A673 (cell line): Measurements from ENCODE around the gene CCR4. TPM values are rescaled to one million over a fixed set of nuclear protein-coding genes. Genes with fewer than 3 reads are reported as not detected.

Experiments
- BruUV-seq: library from RNA; stranded (reverse); fragments of 400-500 nt; replicated peaks from 2 replicates; lab custom pipeline; 2021; lab: Mats Ljungman, UMichigan
- CTCF ChIA-PET: fragments of 300-600 bp; sonication (Branson Sonifier 250); formaldehyde crosslinking; loops from one replicate; lab custom pipeline; 2022; ENCODE audit warnings: antibody characterized with exemption; lab: Charles Lee
- POLR2A ChIA-PET: fragments of 300-600 bp; sonication (Branson Sonifier 250); formaldehyde crosslinking; loops from one replicate; lab custom pipeline; 2022; ENCODE audit warnings: antibody characterized with exemption; ENCODE audit not compliant: low non-redundant PET; lab: Charles Lee
- DNase-seq: peaks from one replicate; pipeline ENCODE4 v3.0.0-alpha.2; 2015; ENCODE audit warnings: low spot score
- H3K27ac ChIP-seq: fragments of 200-600 bp; sonication (generic); 2 replicates; pipeline ENCODE4 v1.5.1; 2016; ENCODE audit warnings: mixed run types, low read depth, mild to moderate bottlenecking, mixed read lengths, antibody characterized with exemption, low read length; ENCODE audit not compliant: poor library complexity, severe bottlenecking
- H3K27me3 ChIP-seq: fragments of 200-600 bp; sonication (generic); replicated peaks from 2 replicates; pipeline ENCODE4 v1.6.1; 2017; ENCODE audit warnings: mixed run types, low read depth, mild to moderate bottlenecking, mixed read lengths, antibody characterized with exemption, low read length; ENCODE audit not compliant: insufficient read depth, poor library complexity
- H3K36me3 ChIP-seq: fragments of 200-600 bp; sonication (generic); 2 replicates; pipeline ENCODE4 v1.6.1; 2016; ENCODE audit warnings: mixed run types, mild to moderate bottlenecking, mixed read lengths, antibody characterized with exemption, low read length; ENCODE audit not compliant: insufficient read depth, poor library complexity, severe bottlenecking
- H3K4me1 ChIP-seq: fragments of 200-600 bp; sonication (generic); 2 replicates; pipeline ENCODE4 v1.6.1; 2017; ENCODE audit warnings: mixed run types, mild to moderate bottlenecking, mixed read lengths, antibody characterized with exemption, low read length; ENCODE audit not compliant: insufficient read depth, poor library complexity, severe bottlenecking
- H3K4me3 ChIP-seq: fragments of 200-600 bp; sonication (generic); 2 replicates; pipeline ENCODE4 v1.5.1; 2016; ENCODE audit warnings: low read depth, mixed run types, mild to moderate bottlenecking, mixed read lengths, low read length; ENCODE audit not compliant: poor library complexity, severe bottlenecking
- H3K9me3 ChIP-seq: fragments of 200-600 bp; sonication (generic); 2 replicates; pipeline ENCODE4 v1.6.1; 2016; ENCODE audit warnings: mixed run types, low read depth, mild to moderate bottlenecking, mixed read lengths, antibody characterized with exemption, low read length; ENCODE audit not compliant: poor library complexity, severe bottlenecking
- CTCF ChIP-seq: fragments of 300-800, 200-600 bp; sonication (generic); conservative IDR thresholded peaks from 2 replicates; pipeline ENCODE4 v1.5.1; 2017; ENCODE audit warnings: low read depth, mild to moderate bottlenecking, antibody characterized with exemption, low read length, moderate library complexity, mixed read lengths
- EZH2 ChIP-seq: fragments of 200-600 bp; sonication (generic); IDR thresholded peaks from 2 replicates; pipeline ENCODE4 v1.6.1; 2017; ENCODE audit warnings: borderline replicate concordance, low read depth, mild to moderate bottlenecking, mixed read lengths, antibody characterized with exemption, low read length; ENCODE audit not compliant: poor library complexity, severe bottlenecking
- intact Hi-C: fragments of 100-400 bp; cut with micrococcal nuclease; formaldehyde crosslinking; loops from one replicate; pipeline ENCODE4 v1.10.0; 2022; ENCODE audit not compliant: unreplicated experiment
- total RNA-seq: library from RNA; stranded (reverse); gene quantifications from 2 replicates; pipeline ENCODE4 v1.2.3, GENCODE V29; 2021

CCR4 gene
- total RNA-seq, 1 experiment from 2014 or later, result not detected

GRCh38 chr3:32992310-32992686 is 40.9 kb downstream of the CCR4 start:
- no peak for TF ChIP-seq EZH2
- no peak for TF ChIP-seq CTCF
- no peak overlapping the region for H3K27ac ChIP-seq
- intact Hi-C loops, result no loop called here
- H3K4me3 ChIP-seq, result no peak overlapping the region
- no peaks in the 10 kb centered on the region for H3K9me3 ChIP-seq
- ChIA-PET POLR2A (no interaction called here), CTCF (no interaction called here)
- H3K36me3 ChIP-seq, result no peaks in the 10 kb centered on the region
- DNase-seq, result no peak
- BruUV-seq, result no TSS peak
- H3K4me1 ChIP-seq, result no peaks in the 10 kb centered on the region
- no peaks in the 10 kb centered on the region for H3K27me3 ChIP-seq

GRCh38 chr3:32994045-32994444 is 42.6 kb downstream of the CCR4 start:
- intact Hi-C loops, result no loop called here
- Histone ChIP-seq H3K9me3 (no peaks in the 10 kb centered on the region), H3K4me3 (no peak overlapping the region), H3K27me3 (no peaks in the 10 kb centered on the region), H3K4me1 (no peaks in the 10 kb centered on the region), H3K36me3 (no peaks in the 10 kb centered on the region), H3K27ac (no peak overlapping the region)
- BruUV-seq, result no TSS peak
- no peak for DNase-seq
- ChIA-PET CTCF (no interaction called here), POLR2A (no interaction called here)
- TF ChIP-seq CTCF, result no peak
- TF ChIP-seq EZH2, result no peak

- DNase-seq, result no peak
- H3K4me1 ChIP-seq, result no peaks in the 10 kb centered on the region
- ChIA-PET CTCF (interaction anchor here (0.6 kb wide), 2 partner anchors 40 to 79 kb away, joined by 4 to 7 read pairs; no protein-coding TSS in a partner anchor), POLR2A (no interaction called here)
- intact Hi-C loops, result no loop called here
- H3K4me3 ChIP-seq, result no peak overlapping the region
- H3K27ac ChIP-seq, result no peak overlapping the region
- TF ChIP-seq EZH2 (no peak), CTCF (no peak)
- no peaks in the 10 kb centered on the region for H3K9me3 ChIP-seq
- no TSS peak for BruUV-seq
- H3K27me3 ChIP-seq, result no peaks in the 10 kb centered on the region
- no peaks in the 10 kb centered on the region for H3K36me3 ChIP-seq
Measured at GRCh38 chr3:32995098-32995497, 43.7 kb downstream of the CCR4 start.
